ENCODE results near the gene PRAMEF8.
"Not testable (repeated sequence)": the region's sequence is repeated elsewhere in the genome, so short reads cannot be mapped to it uniquely, and the experiment has no call there.

Gene PRAMEF8

DNA sequence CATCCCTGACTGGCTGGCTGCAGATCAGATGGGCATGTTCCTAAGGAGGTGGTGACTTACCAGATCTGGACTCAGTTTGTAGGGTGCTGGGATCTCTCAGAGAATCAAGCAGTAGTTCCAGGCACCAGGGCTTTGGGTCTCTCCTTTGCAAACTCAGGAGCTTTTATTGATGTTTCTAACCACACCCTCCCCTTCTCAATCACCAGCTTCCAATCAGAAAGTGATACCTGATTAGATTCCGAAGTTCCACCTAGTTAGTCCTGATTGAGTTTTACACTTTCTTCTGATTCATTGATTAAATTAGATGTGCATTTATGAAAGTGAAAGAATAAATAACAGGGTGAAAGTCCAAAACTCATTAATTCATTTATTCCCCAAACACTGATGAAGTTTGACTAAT lies at the start of gene PRAMEF8:
Gene PRAMEF8 (minus strand): TSS at position 101 of the 400 bp plus-strand sequence. CDS start 1,046 bp downstream, outside the sequence.
- DNase-seq (ENCODE audit: low read depth), result not testable (repeated sequence)

DNA sequence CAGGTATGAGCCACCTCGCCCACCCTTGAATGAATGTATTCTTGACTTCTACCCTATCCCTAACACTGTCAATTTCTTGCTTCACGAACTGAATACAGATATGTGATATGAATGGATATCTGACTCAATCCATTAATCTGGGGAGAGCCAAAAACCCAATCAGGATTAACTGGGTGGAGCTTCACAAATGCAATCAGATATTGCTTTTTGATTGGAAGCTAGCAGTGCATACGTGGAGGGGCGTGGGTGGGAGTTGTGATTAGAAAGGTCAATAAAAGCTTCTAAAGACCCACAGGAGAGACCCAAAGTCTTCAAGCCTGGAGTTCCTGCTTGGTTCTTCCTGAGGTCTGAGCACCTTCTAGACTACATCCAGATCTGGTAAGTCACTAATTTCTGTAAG lies 30.3 kb upstream of the PRAMEF8 start, which contains the start of gene PRAMEF15:
Gene PRAMEF15 (plus strand): TSS at position 301 of the 400 bp plus-strand sequence. CDS start 2,827 bp downstream, outside the sequence.
- DNase-seq (ENCODE audit: low read depth), result not testable (repeated sequence)

DNA sequence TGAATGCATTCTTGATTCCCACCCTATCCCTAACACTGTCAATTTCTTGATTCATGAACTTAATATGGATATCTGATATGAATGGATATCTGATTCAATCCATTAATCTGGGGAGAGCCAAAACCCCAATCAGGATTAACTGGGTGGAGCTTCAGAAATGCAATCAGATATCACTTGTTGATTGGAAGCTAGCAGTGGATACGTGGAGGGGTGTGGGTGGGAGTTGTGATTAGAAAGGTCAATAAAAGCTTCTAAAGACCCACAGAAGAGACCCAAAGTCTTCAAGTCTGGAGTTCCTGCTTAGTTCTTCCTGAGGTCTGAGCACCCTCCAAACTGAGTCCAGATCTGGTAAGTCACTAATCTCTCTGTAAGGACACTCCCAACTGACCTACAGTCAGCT lies 18.3 kb upstream of the PRAMEF8 start, which contains the start of gene PRAMEF33:
Gene PRAMEF33 (plus strand): TSS at position 301 of the 400 bp plus-strand sequence. CDS start 2,416 bp downstream, outside the sequence.
- DNase-seq (ENCODE audit: low read depth), result not testable (repeated sequence)

- DNase-seq (ENCODE audit: low read depth), result not testable (repeated sequence)
Measured at GRCh38 chr1:13302197-13302596, 17.3 kb upstream of the PRAMEF8 start.

- not testable (repeated sequence) for DNase-seq (ENCODE audit: low read depth)
Measured at GRCh38 chr1:13298699-13299098, 13.8 kb upstream of the PRAMEF8 start.

GRCh38 chr1:13297216-13297931 lies 12.4 kb upstream of the PRAMEF8 start:
- DNase-seq (ENCODE audit: low read depth), result not testable (repeated sequence)

GRCh38 chr1:13289030-13289429 lies 4.1 kb upstream of the PRAMEF8 start:
- not testable (repeated sequence) for DNase-seq (ENCODE audit: low read depth)

GRCh38 chr1:13279617-13280016 lies 5.3 kb downstream of the PRAMEF8 start:
- not testable (repeated sequence) for DNase-seq (ENCODE audit: low read depth)

GRCh38 chr1:13277016-13277415 lies 7.9 kb downstream of the PRAMEF8 start:
- not testable (repeated sequence) for DNase-seq (ENCODE audit: low read depth)

DNA sequence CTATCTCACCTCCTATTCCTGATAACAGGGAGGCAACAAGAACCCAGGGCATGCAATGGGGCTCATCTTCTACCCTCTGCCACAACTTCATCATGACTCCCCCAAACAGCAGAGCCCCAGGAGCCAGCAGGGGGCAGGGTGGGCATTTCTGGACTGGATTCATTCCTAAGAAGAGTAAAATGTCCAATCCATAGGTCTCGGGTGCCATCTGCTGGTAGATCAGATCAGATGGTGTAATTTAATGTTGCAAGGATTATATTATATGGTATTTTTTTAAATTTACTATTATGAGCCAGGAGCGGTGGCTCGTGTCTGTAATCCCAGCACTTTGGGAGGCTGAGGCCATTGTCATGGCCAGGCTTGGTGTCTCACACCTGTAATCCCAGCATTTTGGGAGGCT lies 19.8 kb downstream of the PRAMEF8 start:
- DNase-seq (ENCODE audit: low read depth), result not testable (repeated sequence)

DNA sequence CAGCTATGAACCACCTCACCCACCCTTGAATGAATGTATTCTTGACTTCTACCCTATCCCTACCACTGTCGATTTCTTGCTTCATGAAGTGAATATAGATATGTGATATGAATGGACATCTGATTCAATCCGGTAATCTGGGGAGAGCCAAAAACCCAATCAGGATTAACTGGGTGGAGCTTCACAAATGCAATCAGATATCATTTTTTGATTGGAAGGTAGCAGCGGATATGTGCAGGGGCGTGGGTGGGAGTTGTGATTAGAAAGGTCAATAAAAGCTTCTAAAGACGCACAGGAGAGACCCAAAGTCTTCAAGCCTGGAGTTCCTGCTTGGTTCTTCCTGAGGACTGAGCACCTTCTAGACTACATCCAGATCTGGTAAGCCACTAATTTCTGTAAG lies 31.0 kb downstream of the PRAMEF8 start, which contains the start of gene PRAMEF5:
Gene PRAMEF5 (plus strand): TSS at position 301 of the 400 bp plus-strand sequence. CDS start 5,071 bp downstream, outside the sequence.
- not testable (repeated sequence) for DNase-seq (ENCODE audit: low read depth)

GRCh38 chr1:13247122-13247521 lies 37.8 kb downstream of the PRAMEF8 start:
- DNase-seq (ENCODE audit: low read depth), result not testable (repeated sequence)

- not testable (repeated sequence) for DNase-seq (ENCODE audit: low read depth)
Measured at GRCh38 chr1:13246554-13246871, 38.4 kb downstream of the PRAMEF8 start.

- DNase-seq (ENCODE audit: low read depth), result not testable (repeated sequence)
Measured at GRCh38 chr1:13245841-13246553, 38.9 kb downstream of the PRAMEF8 start.

- not testable (repeated sequence) for DNase-seq (ENCODE audit: low read depth)
Measured at GRCh38 chr1:13243536-13244263, 41.2 kb downstream of the PRAMEF8 start.

DNA sequence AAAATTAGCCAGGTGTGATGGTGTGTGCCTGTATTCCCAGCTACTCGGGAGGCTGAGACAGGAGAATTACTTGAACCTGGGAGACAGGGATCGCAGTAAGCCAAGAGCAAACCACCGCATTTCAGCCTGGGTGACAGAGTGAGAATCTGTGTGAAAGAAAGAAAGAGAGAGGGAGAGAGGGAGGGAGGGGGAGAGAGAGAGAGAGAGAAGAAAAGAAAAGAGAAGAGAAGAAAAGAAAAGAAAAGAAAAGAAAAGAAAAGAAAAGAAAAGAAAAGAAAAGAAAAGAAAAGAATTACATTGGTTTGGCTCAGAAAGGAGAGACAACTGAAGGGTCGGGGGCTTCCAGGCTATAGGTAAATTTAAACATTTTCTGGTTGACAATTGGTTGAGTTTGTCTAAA lies 45.3 kb downstream of the PRAMEF8 start:
- not testable (repeated sequence) for DNase-seq (ENCODE audit: low read depth)

- DNase-seq (ENCODE audit: low read depth), result not testable (repeated sequence)
Measured at GRCh38 chr1:13237572-13237971, 47.4 kb downstream of the PRAMEF8 start.

DNA sequence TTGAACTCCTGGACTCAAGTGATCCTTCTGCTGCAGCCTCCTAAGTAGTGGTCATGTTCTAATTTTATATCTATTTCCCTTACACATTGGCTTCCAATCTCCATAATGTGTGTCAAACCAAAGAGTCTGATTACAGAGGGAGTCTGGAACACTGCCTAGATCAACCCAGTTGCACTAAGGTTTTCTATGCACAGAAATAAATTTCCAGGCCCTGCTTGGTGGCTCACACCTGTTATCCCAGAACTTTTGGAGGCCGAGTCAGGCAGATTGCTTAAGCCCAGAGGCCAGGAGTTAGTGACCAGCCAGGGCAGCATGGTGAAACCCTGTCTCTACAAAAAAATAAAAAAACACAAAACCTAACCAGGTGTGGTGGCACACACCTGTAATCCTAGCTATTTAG lies 50.9 kb downstream of the PRAMEF8 start:
- not testable (repeated sequence) for DNase-seq (ENCODE audit: low read depth)

- DNase-seq (ENCODE audit: low read depth), result not testable (repeated sequence)
Measured at GRCh38 chr1:13232056-13232455, 52.9 kb downstream of the PRAMEF8 start.
